A549 (cell line): ENCODE measurements around the gene NFATC3. TPM values are rescaled to one million over a fixed set of nuclear protein-coding genes. Genes with fewer than 3 reads are reported as not detected.

Source experiments
- ATAC-seq, 2 experiments: fragments of 200-7000 bp in 1 of 2; fragments of >200 bp in 1 of 2; cut with Nextera tagmentation in 1 of 2; cut with Tn5 transposase in 1 of 2; 3 replicates each; pipeline versions ENCODE4 v1.8.0 to v1.9.1; 2018 to 2020; ENCODE audit warnings: mild to moderate bottlenecking in 1 of 2, moderate library complexity in 1 of 2
- CTCF ChIA-PET: fragments of 300-600 bp; sonication (Branson Sonifier 250); formaldehyde crosslinking; extraction: SDS; loops from one replicate; lab custom pipeline; 2021; ENCODE audit warnings: antibody characterized with exemption, inconsistent platforms; lab: Yijun Ruan, JAX
- POLR2A ChIA-PET: fragments of 350-600 bp; formaldehyde crosslinking; extraction: SDS; loops from one replicate; lab custom pipeline; 2021; ENCODE audit warnings: antibody characterized with exemption, inconsistent platforms; lab: Yijun Ruan, JAX
- DNase-seq, 2 experiments: peaks; one replicate each; pipeline versions ENCODE4 v3.0.0 to v3.0.0-alpha.2; 2011 to 2016; ENCODE audit warnings: low read depth in 1 of 2, low spot score in 1 of 2
- FAIRE-seq: peaks from 2 replicates; lab custom pipeline; 2011; peaks lifted over from hg19 to GRCh38; lab: Jason Lieb, UNC
- H3K27ac ChIP-seq, 2 experiments: fragments of >200 bp; sonication (Bioruptor Twin); formaldehyde crosslinking; 3 replicates each; pipeline ENCODE4 v1.5.1; 2016 to 2017
- H3K4me1 ChIP-seq: fragments of >200 bp; sonication (Bioruptor Twin); formaldehyde crosslinking; 3 replicates; pipeline ENCODE4 v1.6.1; 2016
- H3K4me2 ChIP-seq: fragments of >200 bp; sonication (Bioruptor Twin); formaldehyde crosslinking; 3 replicates; pipeline ENCODE4 v1.6.1; 2016
- H3K4me3 ChIP-seq: fragments of >200 bp; sonication (Bioruptor Twin); formaldehyde crosslinking; 3 replicates; pipeline ENCODE4 v1.5.1; 2016
- H3K9me3 ChIP-seq: fragments of >200 bp; sonication (Bioruptor Twin); formaldehyde crosslinking; 3 replicates; pipeline ENCODE4 v1.6.1; 2016
- BHLHE40 ChIP-seq: IDR thresholded peaks from 2 replicates; pipeline ENCODE4 v1.6.1; 2012; ENCODE audit warnings: low read depth, low read length, inconsistent platforms
- CBX8 ChIP-seq: fragments of 200-600 bp; sonication (generic); IDR thresholded peaks from 2 replicates; pipeline ENCODE4 v1.6.1; 2016
- CHD2 ChIP-seq: fragments of 150-350 bp; IDR thresholded peaks from 2 replicates; pipeline ENCODE4 v1.6.1; 2014; ENCODE audit warnings: low read length; ENCODE audit not compliant: partially characterized antibody
- CTCF ChIP-seq: fragments of >200 bp; sonication (Bioruptor Twin); formaldehyde crosslinking; IDR thresholded peaks from 3 replicates; pipeline ENCODE4 v1.5.1; 2016
- EHMT2 ChIP-seq: fragments of 200-600 bp; sonication (generic); IDR thresholded peaks from 2 replicates; pipeline ENCODE4 v1.6.1; 2016; ENCODE audit warnings: antibody characterized with exemption, low read depth, mild to moderate bottlenecking, moderate library complexity
- EP300 ChIP-seq, 2 experiments: fragments of >200 bp; sonication (Bioruptor Twin); formaldehyde crosslinking; IDR thresholded peaks; 2 replicates in 1 of 2; 3 replicates in 1 of 2; pipeline ENCODE4 v1.6.1; 2016 to 2017
- FOSL2 ChIP-seq, 2 experiments: fragments of 450-650 bp in 1 of 2; fragments of >200 bp in 1 of 2; sonication (Bioruptor Twin) in 1 of 2; formaldehyde crosslinking; IDR thresholded peaks; 2 replicates each; pipeline versions ENCODE4 v1.5.0 to v1.6.1; 2016 to 2020; ENCODE audit warnings: mild to moderate bottlenecking in 1 of 2, moderate library complexity in 1 of 2
- HEYL ChIP-seq: fragments of 250-450 bp; sonication (Bioruptor Pico); IDR thresholded peaks from 2 replicates; pipeline ENCODE4 v1.8.0; 2021; ENCODE audit warnings: mild to moderate bottlenecking, moderate library complexity
- HMGXB4 ChIP-seq: fragments of 250-450 bp; sonication (Bioruptor Pico); IDR thresholded peaks from 2 replicates; pipeline ENCODE4 v1.5.0; 2021; ENCODE audit warnings: mild to moderate bottlenecking, moderate library complexity, borderline replicate concordance
- HOXA7 ChIP-seq: fragments of 250-450 bp; sonication (Bioruptor Pico); IDR thresholded peaks from 2 replicates; pipeline ENCODE4 v1.5.0; 2020; ENCODE audit warnings: mild to moderate bottlenecking, moderate library complexity
- JUN ChIP-seq, 2 experiments: fragments of >200 bp; sonication (Bioruptor Twin); formaldehyde crosslinking; IDR thresholded peaks; 2 replicates in 1 of 2; 3 replicates in 1 of 2; pipeline ENCODE4 v1.6.1; 2016 to 2017
- JUNB ChIP-seq: fragments of >200 bp; sonication (Bioruptor Twin); formaldehyde crosslinking; IDR thresholded peaks from 2 replicates; pipeline ENCODE4 v1.6.1; 2016
- KDM1A ChIP-seq: fragments of 200-600 bp; sonication (generic); IDR thresholded peaks from 2 replicates; pipeline ENCODE4 v1.6.1; 2016; ENCODE audit warnings: low read depth, mild to moderate bottlenecking
- MAX ChIP-seq: IDR thresholded peaks from 2 replicates; pipeline ENCODE4 v1.6.1; 2012
- MYC ChIP-seq: IDR thresholded peaks from 2 replicates; pipeline ENCODE4 v1.6.1; 2012; ENCODE audit warnings: mild to moderate bottlenecking, inconsistent platforms, low read length, improper control_type of control experiment, borderline replicate concordance
- NFE2L2 ChIP-seq: fragments of 150-350 bp; conservative IDR thresholded peaks from 2 replicates; pipeline ENCODE4 v1.6.1; 2014; ENCODE audit warnings: low read length
- NPAS2 ChIP-seq: fragments of 250-450 bp; sonication (Bioruptor Pico); IDR thresholded peaks from 2 replicates; pipeline ENCODE4 v1.8.0; 2022; ENCODE audit warnings: mild to moderate bottlenecking, moderate library complexity, borderline replicate concordance
- POLR2A ChIP-seq: IDR thresholded peaks from 2 replicates; pipeline ENCODE4 v1.6.1; 2012; ENCODE audit warnings: mild to moderate bottlenecking, low read length
- RAD21 ChIP-seq, 2 experiments: fragments of >200 bp in 1 of 2; sonication (Bioruptor Twin) in 1 of 2; formaldehyde crosslinking in 1 of 2; IDR thresholded peaks in 1 of 2; conservative IDR thresholded peaks in 1 of 2; 2 replicates in 1 of 2; 3 replicates in 1 of 2; pipeline ENCODE4 v1.6.1; 2012 to 2018; ENCODE audit warnings: inconsistent platforms in 1 of 2
- REST ChIP-seq: fragments of 200-600 bp; sonication (generic); IDR thresholded peaks from 2 replicates; pipeline ENCODE4 v1.6.1; 2016; ENCODE audit warnings: antibody characterized with exemption, mild to moderate bottlenecking, moderate library complexity
- SMC3 ChIP-seq: fragments of >200 bp; sonication (Bioruptor Twin); formaldehyde crosslinking; IDR thresholded peaks from 3 replicates; pipeline ENCODE4 v1.6.1; 2018; ENCODE audit warnings: inconsistent platforms
- USF2 ChIP-seq: fragments of 450-650 bp; IDR thresholded peaks from 2 replicates; pipeline ENCODE4 v1.6.1; 2014; ENCODE audit warnings: antibody characterized with exemption
- ZFP36 ChIP-seq: fragments of 450-650 bp; IDR thresholded peaks from 2 replicates; pipeline ENCODE4 v1.6.1; 2014; ENCODE audit warnings: borderline replicate concordance; ENCODE audit not compliant: partially characterized antibody
- ZNF302 ChIP-seq: fragments of 250-450 bp; sonication (Bioruptor Pico); IDR thresholded peaks from 2 replicates; pipeline ENCODE4 v1.9.0; 2021; ENCODE audit warnings: inconsistent platforms, mild to moderate bottlenecking, moderate library complexity
- WGBS: methylation state at CpG from one replicate; pipeline ENCODE4 v1.1.6; 2017; ENCODE audit errors: missing lambda C conversion rate; 5-methylcytosine and 5-hydroxymethylcytosine counted together
- polyA plus RNA-seq, 4 experiments: library from polyadenylated mRNA; depleted of rRNA in 3 of 4; stranded (reverse); fragments of >200 nt; fragmentation: RNase III in 1 of 4; extraction: RNeasy Plus Mini Kit Qiagen cat#74134 plus additional on column Dnase treatment in 1 of 4; gene quantifications; 2 replicates in 3 of 4; 3 replicates in 1 of 4; pipeline ENCODE4 v1.2.3, GENCODE V29; 2011 to 2017

The NFATC3 gene
- polyA plus RNA-seq, 2 of the 4 experiments (the other 2 are of a cell fraction) = 13.3 to 23.9 TPM

- ATAC-seq (no peak), DNase-seq (no peak), FAIRE-seq (no peak)
- WGBS = 88% methylated on average over 4 of the region's 4 CpGs
- Histone ChIP-seq H3K27ac (no peak overlapping the region), H3K9me3 (no peaks in the 10 kb centered on the region), H3K4me2 (no peak overlapping the region), H3K4me3 (no peak overlapping the region)
- ChIA-PET POLR2A (no interaction called here), CTCF (interaction anchor here (0.7 to 1.6 kb wide), 6 partner anchors 22 to 180 kb away, joined by 3 to 5 read pairs (median 3); no protein-coding TSS in a partner anchor)
- TF ChIP-seq KDM1A = no peak
- TF ChIP-seq CHD2 = no peak
- no peak for TF ChIP-seq MYC
- TF ChIP-seq EHMT2 = no peak
- TF ChIP-seq, all 56 proteins: peak for 0
- H3K4me1 ChIP-seq = no peaks in the 10 kb centered on the region
Measured at GRCh38 chr16:68062910-68063393, 22.2 kb upstream of the NFATC3 start.

GRCh38 chr16:68064791-68065365 is 20.3 kb upstream of the NFATC3 start:
- DNase-seq (peak; percentile 67 to 87), ATAC-seq (peak; percentile 93 to 99), FAIRE-seq (peak; percentile 13)
- no peaks in the 10 kb centered on the region for H3K4me1 ChIP-seq
- POLR2A ChIA-PET = no interaction called here
- H3K9me3 ChIP-seq = no peaks in the 10 kb centered on the region
- H3K27ac ChIP-seq = no peak overlapping the region
- TF ChIP-seq HOXA7 (CRISPR knock-in tag) = no peak
- no peak for TF ChIP-seq HMGXB4 (CRISPR knock-in tag)
- TF ChIP-seq RAD21 (conservative IDR thresholded peaks at IDR 0.05 in 1 of 2, IDR thresholded peaks at IDR 0.05 in 1 of 2) = peak; percentile 62 to 70
- TF ChIP-seq EP300 (IDR thresholded peaks at IDR 0.05) = no peak
- TF ChIP-seq CTCF = peak; percentile 72
- no peak for TF ChIP-seq BHLHE40
- peak; percentile 46; the same call in 2 of the 3 replicates for TF ChIP-seq SMC3
- no peak overlapping the region for H3K4me2 ChIP-seq
- 48% methylated on average over 2 of the region's 2 CpGs for WGBS
- no peak overlapping the region for H3K4me3 ChIP-seq
- CTCF ChIA-PET = interaction anchor here (0.5 to 2.9 kb wide), 22 partner anchors 9 to 424 kb away, joined by 3 to 27 read pairs (median 4); partner anchors contain the start of gene LCAT

GRCh38 chr16:68065716-68066305 is 19.4 kb upstream of the NFATC3 start:
- ChIA-PET CTCF (interaction anchor here (0.6 to 2.9 kb wide), 15 partner anchors 9 to 425 kb away, joined by 3 to 27 read pairs (median 4); partner anchors contain the start of gene LCAT), POLR2A (no interaction called here)
- Histone ChIP-seq H3K27ac (no peak overlapping the region), H3K4me1 (no peaks in the 10 kb centered on the region), H3K9me3 (no peaks in the 10 kb centered on the region), H3K4me3 (no peak overlapping the region), H3K4me2 (no peak overlapping the region)
- ATAC-seq (no peak), FAIRE-seq (no peak), DNase-seq (no peak)
- no peak for TF ChIP-seq MAX
- no peak for TF ChIP-seq JUNB
- no peak for TF ChIP-seq ZFP36
- TF ChIP-seq POLR2A = no peak
- TF ChIP-seq CBX8 = no peak
- no peak for TF ChIP-seq EHMT2
- no peak for TF ChIP-seq CHD2
- no peak for TF ChIP-seq RAD21 (conservative IDR thresholded peaks at IDR 0.05 in 1 of 2, IDR thresholded peaks at IDR 0.05 in 1 of 2)
- no peak for TF ChIP-seq HEYL (CRISPR knock-in tag)
- no peak for TF ChIP-seq NFE2L2
- TF ChIP-seq JUN (IDR thresholded peaks at IDR 0.05) = no peak
- no peak for TF ChIP-seq NPAS2 (CRISPR knock-in tag)
- TF ChIP-seq REST = no peak
- no peak for TF ChIP-seq ZNF302 (CRISPR knock-in tag)
- TF ChIP-seq SMC3 = no peak
- TF ChIP-seq FOSL2 (IDR thresholded peaks at IDR 0.05) = no peak
- TF ChIP-seq FOSL2 (CRISPR knock-in tag; IDR thresholded peaks at IDR 0.05) = no peak
- no peak for TF ChIP-seq USF2
- WGBS = 86% methylated on average over 6 of the region's 6 CpGs
